ENCODE measurements around the gene CPSF3. TPM values are rescaled to one million over a fixed set of nuclear protein-coding genes. Genes with fewer than 3 reads are reported as not detected.

CPSF3 gene
- total RNA-seq, 4 donors from 2014 or later, result 17.6 to 173 (median 22.2) TPM

DNA sequence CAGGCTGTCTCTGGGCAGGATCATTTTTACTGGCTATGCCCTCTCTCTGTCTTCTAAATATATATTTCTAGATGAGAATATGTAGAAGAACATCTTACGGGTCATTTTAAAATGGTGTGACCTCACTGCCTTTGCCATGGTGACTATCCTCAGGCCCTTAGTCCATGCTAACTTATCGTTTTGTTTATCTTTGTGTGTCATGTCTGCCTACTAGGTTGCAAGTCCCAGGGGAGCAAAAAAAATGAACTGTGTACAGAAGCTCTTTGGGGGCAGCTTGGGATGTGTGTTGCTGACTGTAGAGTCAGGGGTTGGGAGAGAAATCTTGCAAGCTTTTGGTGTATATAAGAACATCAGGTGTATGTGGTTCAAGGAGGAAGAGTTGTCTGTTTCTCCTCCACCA is 11.0 kb downstream of the CPSF3 start:
- no peak overlapping the region for H3K27ac ChIP-seq
- H3K4me3 ChIP-seq, result no peak overlapping the region
- H3K27me3 ChIP-seq, result no peaks in the 10 kb centered on the region
- peaks cover 0 to 64% (median 30%) of the 10 kb centered on the region in 4 donors for H3K36me3 ChIP-seq
- H3K4me1 ChIP-seq, result no peaks in the 10 kb centered on the region
- in situ Hi-C loops (cut with MboI; ENCODE audit: low pct_ligation_motif_present in 1 of 4, low pct_unique_long_range_greater_than_20kb in 1 of 4, low sequenced_read_pairs in 3 of 4) (no loop called here), intact Hi-C loops (cut with DNase I; ENCODE audit: low total_unique reads) (no loop called here)
- no peak for DNase-seq
- no peak for TF ChIP-seq EP300 (IDR thresholded peaks at IDR 0.05; ENCODE audit: low read depth)
- TF ChIP-seq POLR2A (IDR thresholded peaks at IDR 0.05), result no peak
- TF ChIP-seq, protein P1, sequence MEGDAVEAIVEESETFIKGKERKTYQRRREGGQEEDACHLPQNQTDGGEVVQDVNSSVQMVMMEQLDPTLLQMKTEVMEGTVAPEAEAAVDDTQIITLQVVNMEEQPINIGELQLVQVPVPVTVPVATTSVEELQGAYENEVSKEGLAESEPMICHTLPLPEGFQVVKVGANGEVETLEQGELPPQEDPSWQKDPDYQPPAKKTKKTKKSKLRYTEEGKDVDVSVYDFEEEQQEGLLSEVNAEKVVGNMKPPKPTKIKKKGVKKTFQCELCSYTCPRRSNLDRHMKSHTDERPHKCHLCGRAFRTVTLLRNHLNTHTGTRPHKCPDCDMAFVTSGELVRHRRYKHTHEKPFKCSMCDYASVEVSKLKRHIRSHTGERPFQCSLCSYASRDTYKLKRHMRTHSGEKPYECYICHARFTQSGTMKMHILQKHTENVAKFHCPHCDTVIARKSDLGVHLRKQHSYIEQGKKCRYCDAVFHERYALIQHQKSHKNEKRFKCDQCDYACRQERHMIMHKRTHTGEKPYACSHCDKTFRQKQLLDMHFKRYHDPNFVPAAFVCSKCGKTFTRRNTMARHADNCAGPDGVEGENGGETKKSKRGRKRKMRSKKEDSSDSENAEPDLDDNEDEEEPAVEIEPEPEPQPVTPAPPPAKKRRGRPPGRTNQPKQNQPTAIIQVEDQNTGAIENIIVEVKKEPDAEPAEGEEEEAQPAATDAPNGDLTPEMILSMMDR (IDR thresholded peaks at IDR 0.05), result no peak
- TF ChIP-seq POLR2AphosphoS5 (IDR thresholded peaks at IDR 0.05), result no peak
- H3K9me3 ChIP-seq, result no peaks in the 10 kb centered on the region
- WGBS, 2 donors (ENCODE audit: low coverage in 1 of 2), result 62 to 73% methylated on average over 2 of the region's 2 CpGs

DNA sequence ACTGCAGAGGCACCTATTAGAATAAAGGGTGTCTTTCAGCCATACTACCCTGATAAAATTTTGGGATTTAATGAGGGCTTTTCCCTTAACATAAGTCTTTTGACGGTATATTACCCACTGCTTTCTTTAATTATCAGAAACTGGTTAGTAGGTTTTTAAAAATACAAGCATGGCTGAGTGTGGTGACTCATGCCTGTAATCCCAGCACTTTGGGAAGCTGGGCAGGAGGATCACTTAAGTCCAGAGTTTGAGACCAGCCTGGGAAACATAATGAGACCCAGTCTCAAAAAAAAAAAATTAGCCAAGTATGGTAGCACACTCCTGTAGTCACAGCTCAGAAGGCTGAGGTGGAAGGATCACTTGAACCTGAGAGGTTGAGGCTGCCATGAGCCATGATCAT is 16.1 kb downstream of the CPSF3 start:
- WGBS, 2 donors (ENCODE audit: low coverage in 1 of 2), result 97 to 100% methylated on average over 1 of the region's 1 CpG
- Histone ChIP-seq H3K9me3 (no peaks in the 10 kb centered on the region), H3K4me1 (no peaks in the 10 kb centered on the region), H3K27ac (no peak overlapping the region), H3K4me3 (no peak overlapping the region), H3K27me3 (no peaks in the 10 kb centered on the region), H3K36me3 (peaks cover 0 to 50% (median 13%) of the 10 kb centered on the region in 4 donors)
- TF ChIP-seq POLR2A (IDR thresholded peaks at IDR 0.05) (no peak), POLR2AphosphoS5 (IDR thresholded peaks at IDR 0.05) (no peak), EP300 (IDR thresholded peaks at IDR 0.05; ENCODE audit: low read depth) (no peak)
- TF ChIP-seq, protein P1 (IDR thresholded peaks at IDR 0.05), result no peak
- in situ Hi-C loops (cut with MboI; ENCODE audit: low pct_ligation_motif_present in 1 of 4, low pct_unique_long_range_greater_than_20kb in 1 of 4, low sequenced_read_pairs in 3 of 4), result no loop called here
- no peak for DNase-seq
- intact Hi-C loops (cut with DNase I; ENCODE audit: low total_unique reads), result no loop called here

DNA sequence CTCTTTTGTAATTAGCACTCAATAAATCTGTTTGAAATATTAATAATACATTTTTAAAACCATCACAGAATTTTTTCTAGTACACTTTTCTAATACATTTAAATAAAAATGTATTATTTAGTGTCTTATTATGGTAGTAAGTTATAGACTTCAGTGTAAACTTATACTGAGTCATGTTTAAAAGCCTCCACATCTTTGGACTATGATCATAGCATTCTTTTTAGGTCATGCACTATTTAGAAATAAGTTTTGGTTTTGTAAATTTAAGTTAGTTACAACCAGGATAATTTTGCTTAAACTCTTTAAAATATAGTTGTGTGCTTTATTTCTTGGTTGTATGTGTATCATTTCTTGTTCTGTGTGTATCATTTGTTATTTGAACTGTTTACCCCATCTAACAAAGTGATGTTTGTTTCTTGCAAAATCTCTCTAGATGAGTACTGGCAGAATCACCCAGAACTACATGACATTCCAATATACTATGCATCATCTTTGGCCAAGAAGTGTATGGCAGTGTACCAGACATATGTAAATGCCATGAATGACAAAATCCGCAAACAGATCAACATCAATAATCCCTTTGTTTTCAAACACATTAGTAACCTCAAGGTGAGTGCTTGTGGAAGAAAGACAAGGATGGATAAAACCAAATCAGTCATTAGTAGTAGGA is 16.7 kb downstream of the CPSF3 start:
- no peak for DNase-seq

DNA sequence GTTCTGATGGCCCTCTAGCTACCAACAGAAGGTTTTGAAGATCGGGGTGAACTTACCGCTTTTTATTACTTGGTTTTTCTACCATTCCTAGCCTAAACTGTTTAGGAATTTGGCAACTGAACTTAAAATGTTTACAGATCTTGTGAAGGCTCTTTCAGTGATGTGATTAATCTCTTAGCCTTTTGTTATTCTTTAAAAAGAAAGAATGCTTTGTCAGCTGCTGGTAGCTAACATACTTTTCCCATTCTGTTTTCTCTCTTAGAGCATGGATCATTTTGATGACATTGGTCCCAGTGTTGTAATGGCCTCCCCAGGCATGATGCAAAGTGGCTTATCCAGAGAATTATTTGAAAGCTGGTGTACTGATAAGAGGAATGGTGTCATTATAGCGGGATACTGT is 18.1 kb downstream of the CPSF3 start:
- Histone ChIP-seq H3K4me1 (no peaks in the 10 kb centered on the region), H3K36me3 (peaks cover 0 to 50% (median 11%) of the 10 kb centered on the region in 4 donors), H3K27me3 (no peaks in the 10 kb centered on the region), H3K27ac (no peak overlapping the region), H3K4me3 (no peak overlapping the region), H3K9me3 (no peaks in the 10 kb centered on the region)
- DNase-seq, result no peak
- intact Hi-C loops (cut with DNase I; ENCODE audit: low total_unique reads) (no loop called here), in situ Hi-C loops (cut with MboI; ENCODE audit: low pct_ligation_motif_present in 1 of 4, low pct_unique_long_range_greater_than_20kb in 1 of 4, low sequenced_read_pairs in 3 of 4) (no loop called here)
- TF ChIP-seq POLR2AphosphoS5 (IDR thresholded peaks at IDR 0.05), result no peak
- no peak for TF ChIP-seq EP300 (IDR thresholded peaks at IDR 0.05; ENCODE audit: low read depth)
- TF ChIP-seq, protein P1 (IDR thresholded peaks at IDR 0.05), result no peak
- no peak for TF ChIP-seq POLR2A (IDR thresholded peaks at IDR 0.05)
- WGBS, 2 donors (ENCODE audit: low coverage in 1 of 2), result 50 to 52% methylated on average over 3 of the region's 3 CpGs

More for the DNA sequence above, 16.7 kb downstream of the CPSF3 start:
- in situ Hi-C loops (cut with MboI; ENCODE audit: low pct_ligation_motif_present in 1 of 4, low pct_unique_long_range_greater_than_20kb in 1 of 4, low sequenced_read_pairs in 3 of 4), result no loop called here
- Histone ChIP-seq H3K9me3 (no peaks in the 10 kb centered on the region), H3K36me3 (peaks cover 0 to 50% (median 13%) of the 10 kb centered on the region in 4 donors), H3K4me3 (no peak overlapping the region), H3K27ac (no peak overlapping the region), H3K4me1 (no peaks in the 10 kb centered on the region), H3K27me3 (no peaks in the 10 kb centered on the region)
- WGBS, 2 donors (ENCODE audit: low coverage in 1 of 2), result 76 to 80% methylated on average over 1 of the region's 1 CpG
- TF ChIP-seq EP300 (IDR thresholded peaks at IDR 0.05; ENCODE audit: low read depth) (no peak), POLR2A (IDR thresholded peaks at IDR 0.05) (no peak), POLR2AphosphoS5 (IDR thresholded peaks at IDR 0.05) (no peak)
- TF ChIP-seq, protein P1 (IDR thresholded peaks at IDR 0.05), result no peak
- intact Hi-C loops (cut with DNase I; ENCODE audit: low total_unique reads), result no loop called here

Data from transverse colon (tissue), 4 donors.